Activated naive CD4-positive, alpha-beta T cell treated with anti-CD3 and anti-CD28 coated beads for 36 hours (primary cell): ENCODE measurements around the gene STXBP6. TPM values are rescaled to one million over a fixed set of nuclear protein-coding genes. Genes with fewer than 3 reads are reported as not detected.

Experiments used
- CTCF ChIA-PET: fragments of 350-600 bp; sonication (Branson Sonifier 250); formaldehyde crosslinking; loops from one replicate; lab custom pipeline; 2021; ENCODE audit warnings: antibody characterized with exemption; lab: Charles Lee
- DNase-seq: peaks from one replicate; pipeline ENCODE4 v3.0.0-alpha.2; 2020
- H3K27ac Mint-ChIP-seq: one replicate; pipeline ENCODE4 v1.8.0; 2021; ENCODE audit warnings: mild to moderate bottlenecking, mixed read lengths
- H3K27me3 Mint-ChIP-seq: one replicate; pipeline ENCODE4 v1.8.0; 2021; ENCODE audit warnings: low read depth, mixed read lengths
- H3K36me3 Mint-ChIP-seq: one replicate; pipeline ENCODE4 v1.8.0; 2021; ENCODE audit warnings: low read depth, mixed read lengths
- H3K4me1 Mint-ChIP-seq: one replicate; pipeline ENCODE4 v1.8.0; 2021; ENCODE audit warnings: low read depth, mixed read lengths
- H3K4me3 Mint-ChIP-seq: one replicate; pipeline ENCODE4 v1.8.0; 2021; ENCODE audit warnings: mild to moderate bottlenecking, moderate library complexity, mixed read lengths
- H3K9me3 Mint-ChIP-seq: one replicate; pipeline ENCODE4 v1.8.0; 2021; ENCODE audit warnings: mixed read lengths
- intact Hi-C: fragments of 100-400 bp; cut with micrococcal nuclease; formaldehyde crosslinking; loops from one replicate; pipeline ENCODE4 v1.15.1; 2023
- total RNA-seq, 2 experiments: library from RNA; stranded (reverse); gene quantifications; one replicate each; pipeline ENCODE4 v1.2.3, GENCODE V29; 2021

The STXBP6 gene
- total RNA-seq, 2 experiments from 2014 or later = not detected

DNA sequence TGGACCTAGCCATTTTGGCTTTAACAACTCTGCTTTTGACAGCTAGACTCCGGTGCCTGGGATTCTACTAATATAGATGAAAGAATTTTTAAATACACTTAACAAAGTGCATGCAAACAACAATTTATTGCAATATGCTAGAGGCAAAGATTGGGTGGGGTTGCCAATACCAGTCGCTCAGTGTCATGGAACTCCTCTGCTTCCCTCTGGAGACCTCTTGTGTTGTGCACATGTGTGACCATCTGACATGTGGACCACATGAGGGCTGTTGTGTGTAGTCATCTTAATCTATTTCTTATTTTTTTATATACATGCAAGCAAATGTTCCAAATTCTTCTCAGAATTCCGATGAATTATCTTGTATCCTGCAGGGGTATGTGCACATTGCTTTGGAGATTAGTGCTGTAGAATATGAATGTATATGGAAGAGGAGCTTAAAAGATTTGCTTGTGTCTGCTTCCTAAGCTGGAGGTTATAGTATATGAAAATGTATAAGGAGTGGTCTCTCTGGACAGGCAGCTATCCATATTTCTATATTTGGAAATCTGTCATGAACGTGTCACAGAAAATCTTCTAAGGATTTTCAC, 24.2 kb upstream of the STXBP6 start:
- H3K36me3 Mint-ChIP-seq = no peaks in the 10 kb centered on the region
- intact Hi-C loops = no loop called here
- H3K27ac Mint-ChIP-seq = no peak overlapping the region
- peaks cover 2% of the 10 kb centered on the region for H3K27me3 Mint-ChIP-seq
- CTCF ChIA-PET = no interaction called here
- DNase-seq = no peak
- no peaks in the 10 kb centered on the region for H3K4me1 Mint-ChIP-seq
- H3K4me3 Mint-ChIP-seq = no peak overlapping the region
- no peaks in the 10 kb centered on the region for H3K9me3 Mint-ChIP-seq

- DNase-seq = no peak
Observed at GRCh38 chr14:25069879-25070278, 19.9 kb upstream of the STXBP6 start.

DNA sequence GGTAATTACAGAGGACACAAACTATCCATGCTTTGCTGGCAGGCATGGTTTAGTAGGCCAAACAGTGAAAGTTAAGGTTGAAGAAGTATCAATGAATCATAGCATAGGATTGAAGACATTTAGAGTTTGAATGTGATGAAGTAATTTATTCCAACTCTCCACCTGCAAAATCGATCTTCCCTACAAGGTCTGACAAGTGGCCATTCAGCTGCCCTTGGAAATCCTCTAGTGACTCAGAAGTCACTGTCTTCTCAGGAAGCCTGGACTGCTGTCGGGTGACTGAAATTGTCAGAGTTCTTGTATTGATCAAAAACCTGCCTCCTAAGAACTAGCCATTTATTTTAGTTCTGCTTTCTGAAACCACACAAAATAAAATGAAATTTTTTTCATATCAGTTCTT, 17.7 kb upstream of the STXBP6 start:
- intact Hi-C loops = no loop called here
- no peaks in the 10 kb centered on the region for H3K27me3 Mint-ChIP-seq
- H3K9me3 Mint-ChIP-seq = no peaks in the 10 kb centered on the region
- no peak for DNase-seq
- no peak overlapping the region for H3K4me3 Mint-ChIP-seq
- H3K4me1 Mint-ChIP-seq = no peaks in the 10 kb centered on the region
- H3K36me3 Mint-ChIP-seq = no peaks in the 10 kb centered on the region
- CTCF ChIA-PET = no interaction called here
- H3K27ac Mint-ChIP-seq = no peak overlapping the region

More at GRCh38 chr14:25069879-25070278, 19.9 kb upstream of the STXBP6 start:
- intact Hi-C loops = no loop called here
- no peaks in the 10 kb centered on the region for H3K27me3 Mint-ChIP-seq
- H3K27ac Mint-ChIP-seq = no peak overlapping the region
- H3K4me3 Mint-ChIP-seq = no peak overlapping the region
- no peaks in the 10 kb centered on the region for H3K36me3 Mint-ChIP-seq
- CTCF ChIA-PET = no interaction called here
- no peaks in the 10 kb centered on the region for H3K4me1 Mint-ChIP-seq
- H3K9me3 Mint-ChIP-seq = no peaks in the 10 kb centered on the region

DNA sequence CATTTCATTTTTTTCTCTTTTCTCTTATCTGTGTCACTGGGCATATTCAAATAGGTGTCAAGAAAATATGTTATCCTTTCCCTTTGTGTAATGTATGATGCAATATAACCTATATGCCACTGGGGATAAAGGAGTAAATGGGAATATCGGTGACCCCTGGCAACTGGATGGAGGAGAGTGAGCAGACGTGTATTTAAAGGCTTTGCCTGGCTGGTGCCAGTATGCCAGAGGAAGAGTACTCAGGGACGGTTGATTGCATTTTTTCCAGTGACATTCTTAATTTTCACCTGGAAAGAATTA, 12.0 kb upstream of the STXBP6 start:
- Mint-ChIP-seq H3K4me3 (no peak overlapping the region), H3K4me1 (no peaks in the 10 kb centered on the region), H3K27ac (no peak overlapping the region), H3K9me3 (no peaks in the 10 kb centered on the region), H3K27me3 (peaks cover 2% of the 10 kb centered on the region), H3K36me3 (no peaks in the 10 kb centered on the region)
- no peak for DNase-seq
- CTCF ChIA-PET = no interaction called here
- intact Hi-C loops = no loop called here

DNA sequence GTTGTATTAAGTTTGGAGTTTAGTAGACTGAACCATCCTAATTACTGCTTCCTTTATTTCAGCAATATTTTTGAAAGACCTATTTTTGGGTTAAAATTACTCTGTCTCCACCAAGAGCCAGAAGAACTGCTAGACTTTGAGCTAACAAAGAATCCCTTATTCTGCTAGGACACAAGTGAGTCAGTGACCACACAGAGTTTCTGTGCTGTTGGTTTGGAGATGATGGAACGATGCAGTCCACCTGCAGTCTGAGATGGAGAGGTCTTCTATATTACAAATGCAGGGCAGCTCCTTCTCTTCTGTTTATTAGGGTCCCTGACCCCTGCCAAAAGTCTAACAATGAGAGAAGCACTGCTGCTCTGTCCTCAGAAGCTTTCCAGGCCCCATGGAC, 6.7 kb upstream of the STXBP6 start:
- intact Hi-C loops = no loop called here
- no peaks in the 10 kb centered on the region for H3K4me1 Mint-ChIP-seq
- peaks cover 18% of the 10 kb centered on the region for H3K27me3 Mint-ChIP-seq
- DNase-seq = no peak
- H3K36me3 Mint-ChIP-seq = no peaks in the 10 kb centered on the region
- H3K9me3 Mint-ChIP-seq = no peaks in the 10 kb centered on the region
- H3K27ac Mint-ChIP-seq = no peak overlapping the region
- H3K4me3 Mint-ChIP-seq = no peak overlapping the region
- CTCF ChIA-PET = no interaction called here

GRCh38 chr14:25055992-25056687, 6.2 kb upstream of the STXBP6 start:
- Mint-ChIP-seq H3K4me1 (no peaks in the 10 kb centered on the region), H3K9me3 (no peaks in the 10 kb centered on the region), H3K27me3 (peaks cover 21% of the 10 kb centered on the region), H3K27ac (no peak overlapping the region), H3K4me3 (no peak overlapping the region), H3K36me3 (no peaks in the 10 kb centered on the region)
- DNase-seq = no peak
- intact Hi-C loops = no loop called here
- CTCF ChIA-PET = no interaction called here

- CTCF ChIA-PET = no interaction called here
- Mint-ChIP-seq H3K4me1 (peaks cover 6% of the 10 kb centered on the region), H3K4me3 (no peak overlapping the region), H3K27ac (no peak overlapping the region), H3K9me3 (no peaks in the 10 kb centered on the region), H3K36me3 (no peaks in the 10 kb centered on the region), H3K27me3 (peaks cover 29% of the 10 kb centered on the region)
- no peak for DNase-seq
- intact Hi-C loops = no loop called here
Observed at GRCh38 chr14:25055005-25055404, 5.1 kb upstream of the STXBP6 start.

- H3K27me3 Mint-ChIP-seq = peaks cover 36% of the 10 kb centered on the region
- no peaks in the 10 kb centered on the region for H3K9me3 Mint-ChIP-seq
- peaks cover 9% of the 10 kb centered on the region for H3K4me1 Mint-ChIP-seq
- no peak for DNase-seq
- H3K4me3 Mint-ChIP-seq = no peak overlapping the region
- H3K27ac Mint-ChIP-seq = no peak overlapping the region
- intact Hi-C loops = no loop called here
- CTCF ChIA-PET = interaction anchor here (0.6 to 0.7 kb wide), 2 partner anchors 170 to 329 kb away, joined by 3 read pairs; no protein-coding TSS in a partner anchor
- H3K36me3 Mint-ChIP-seq = no peaks in the 10 kb centered on the region
Observed at GRCh38 chr14:25053585-25053984, 3.6 kb upstream of the STXBP6 start.

GRCh38 chr14:25052921-25053320, 3.0 kb upstream of the STXBP6 start:
- peaks cover 9% of the 10 kb centered on the region for H3K4me1 Mint-ChIP-seq
- peaks cover 42% of the 10 kb centered on the region for H3K27me3 Mint-ChIP-seq
- no peaks in the 10 kb centered on the region for H3K9me3 Mint-ChIP-seq
- DNase-seq = no peak
- intact Hi-C loops = no loop called here
- H3K36me3 Mint-ChIP-seq = no peaks in the 10 kb centered on the region
- H3K27ac Mint-ChIP-seq = no peak overlapping the region
- CTCF ChIA-PET = interaction anchor here (0.6 kb wide), 1 partner anchor 329 kb away, joined by 3 read pairs; no protein-coding TSS in a partner anchor
- H3K4me3 Mint-ChIP-seq = no peak overlapping the region

DNA sequence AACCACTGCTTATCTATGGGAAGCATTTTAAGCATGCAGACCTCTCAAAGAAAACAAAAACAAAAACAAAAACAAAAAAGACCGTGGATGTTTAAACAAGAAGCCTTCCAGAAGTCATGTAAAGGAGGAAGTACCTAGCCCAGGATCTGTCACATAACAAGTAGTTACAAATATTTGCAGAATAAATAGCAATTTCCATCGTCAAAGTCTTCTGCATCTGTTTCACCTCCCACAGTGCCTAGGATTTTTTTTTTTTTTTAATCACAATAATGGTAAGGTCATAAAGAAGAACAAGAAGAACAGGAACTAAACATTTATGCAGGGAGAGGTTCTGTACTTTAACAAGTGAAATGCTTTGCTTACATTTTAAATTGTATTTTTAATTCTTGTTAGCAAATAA, 2.4 kb upstream of the STXBP6 start:
- no peak for DNase-seq
- CTCF ChIA-PET = no interaction called here
- no peak overlapping the region for H3K4me3 Mint-ChIP-seq
- H3K4me1 Mint-ChIP-seq = peaks cover 9% of the 10 kb centered on the region
- no peaks in the 10 kb centered on the region for H3K36me3 Mint-ChIP-seq
- intact Hi-C loops = no loop called here
- peaks cover 42% of the 10 kb centered on the region for H3K27me3 Mint-ChIP-seq
- no peaks in the 10 kb centered on the region for H3K9me3 Mint-ChIP-seq
- H3K27ac Mint-ChIP-seq = no peak overlapping the region

- Mint-ChIP-seq H3K36me3 (no peaks in the 10 kb centered on the region), H3K4me3 (peak overlapping the region; percentile 51), H3K27me3 (peaks cover 42% of the 10 kb centered on the region), H3K27ac (no peak overlapping the region), H3K9me3 (no peaks in the 10 kb centered on the region), H3K4me1 (peaks cover 9% of the 10 kb centered on the region)
- CTCF ChIA-PET = no interaction called here
- intact Hi-C loops = no loop called here
- DNase-seq = no peak
Observed at GRCh38 chr14:25050269-25051150, 563 bp upstream of the STXBP6 start.

- Mint-ChIP-seq H3K4me1 (peaks cover 9% of the 10 kb centered on the region), H3K4me3 (no peak overlapping the region), H3K36me3 (no peaks in the 10 kb centered on the region), H3K27ac (no peak overlapping the region), H3K9me3 (no peaks in the 10 kb centered on the region), H3K27me3 (peaks cover 38% of the 10 kb centered on the region)
- intact Hi-C loops = no loop called here
- CTCF ChIA-PET = no interaction called here
- DNase-seq = no peak
Observed at GRCh38 chr14:25049093-25049567, 817 bp downstream of the STXBP6 start.
